Testis (tissue), 3 donors: ENCODE results near the gene DCLK2. TPM values are rescaled to one million over a fixed set of nuclear protein-coding genes. Genes with fewer than 3 reads are reported as not detected.

Experiments
- DNase-seq: peaks from one replicate; pipeline ENCODE4 v3.0.0-alpha.2; 2019
- H3K27ac ChIP-seq, 2 donors: fragments of 200-600 bp; sonication (generic); one replicate each; pipeline ENCODE4 v1.5.1; 2019
- H3K27me3 ChIP-seq: fragments of 200-600 bp; sonication (generic); one replicate; pipeline ENCODE4 v1.5.1; 2019
- H3K36me3 ChIP-seq: fragments of 200-600 bp; sonication (generic); one replicate; pipeline ENCODE4 v1.5.1; 2017; ENCODE audit warnings: low read depth; ENCODE audit errors: missing control alignments
- H3K4me1 ChIP-seq: fragments of 200-600 bp; sonication (generic); one replicate; pipeline ENCODE4 v1.5.1; 2019
- H3K4me3 ChIP-seq, 2 donors: fragments of 200-600 bp; sonication (generic); one replicate each; pipeline ENCODE4 v1.5.1; 2017 to 2019
- H3K9me3 ChIP-seq: fragments of 200-600 bp; sonication (generic); one replicate; pipeline ENCODE4 v1.5.1; 2017
- CTCF ChIP-seq, 3 experiments: fragments of 450-650 bp in 2 of 3; fragments of 200-600 bp in 1 of 3; sonication (generic) in 1 of 3; IDR thresholded peaks; one replicate each; pipeline ENCODE4 v1.5.1; 2016 to 2019; ENCODE audit warnings: antibody characterized with exemption in 3 of 3, mild to moderate bottlenecking in 2 of 3, moderate library complexity in 1 of 3
- POLR2A ChIP-seq: fragments of 450-650 bp; IDR thresholded peaks from one replicate; pipeline ENCODE4 v1.6.1; 2017; ENCODE audit warnings: antibody characterized with exemption, mild to moderate bottlenecking, moderate library complexity
- WGBS, 2 donors: methylation state at CpG; one replicate each; pipeline ENCODE4 v1.1.5; 2018; 5-methylcytosine and 5-hydroxymethylcytosine counted together
- intact Hi-C: fragments of 100-400 bp; cut with DNase I; formaldehyde crosslinking; loops from one replicate; pipeline ENCODE4 v1.15.1; 2023; ENCODE audit warnings: low total_unique reads
- polyA plus RNA-seq: library from polyadenylated mRNA; stranded (reverse); fragments of 350-450 nt; fragmentation: Illumina TruSeq; extraction: RNeasy Lipid Tissue Mini Kit (QIAGEN cat#74804); gene quantifications from one replicate; pipeline ENCODE4 v1.2.3, GENCODE V29; 2014; ENCODE audit warnings: low read depth, low replicate concordance; ENCODE audit not compliant: insufficient read depth
- total RNA-seq, 2 donors: library from RNA; depleted of rRNA; stranded (reverse); fragments of >200 nt; gene quantifications; one replicate each; pipeline ENCODE4 v1.2.3, GENCODE V29; 2016

Gene DCLK2
- total and polyA plus RNA-seq, 3 donors from 2014 or later: 6.1 to 18.4 (median 14.8) TPM

GRCh38 chr4:150115851-150116250, 37.6 kb downstream of the DCLK2 start:
- Histone ChIP-seq H3K27ac (no peak overlapping the region), H3K27me3 (no peaks in the 10 kb centered on the region), H3K36me3 (no peaks in the 10 kb centered on the region), H3K4me3 (no peak overlapping the region), H3K9me3 (no peaks in the 10 kb centered on the region), H3K4me1 (no peaks in the 10 kb centered on the region)
- no peak for DNase-seq
- intact Hi-C loops: no loop called here
- no peak for TF ChIP-seq CTCF (IDR thresholded peaks at IDR 0.05)
- TF ChIP-seq POLR2A: no peak
- 92 to 95% methylated on average over 2 of the region's 2 CpGs for WGBS, 2 donors

- no peak for DNase-seq
- intact Hi-C loops: no loop called here
- no peaks in the 10 kb centered on the region for H3K4me1 ChIP-seq
- no peaks in the 10 kb centered on the region for H3K27me3 ChIP-seq
- H3K36me3 ChIP-seq: no peaks in the 10 kb centered on the region
- H3K4me3 ChIP-seq: no peak overlapping the region
- 100% methylated on average over 2 of the region's 2 CpGs for WGBS, 2 donors
- TF ChIP-seq POLR2A (no peak), CTCF (IDR thresholded peaks at IDR 0.05) (no peak)
- no peaks in the 10 kb centered on the region for H3K9me3 ChIP-seq
- H3K27ac ChIP-seq: no peak overlapping the region
Observed at GRCh38 chr4:150116506-150116905, 38.3 kb downstream of the DCLK2 start.

GRCh38 chr4:150117094-150117493, 38.8 kb downstream of the DCLK2 start:
- H3K27ac ChIP-seq: no peak overlapping the region
- no peak for DNase-seq
- TF ChIP-seq CTCF (IDR thresholded peaks at IDR 0.05) (no peak), POLR2A (no peak)
- no peaks in the 10 kb centered on the region for H3K4me1 ChIP-seq
- no peak overlapping the region for H3K4me3 ChIP-seq
- no peaks in the 10 kb centered on the region for H3K27me3 ChIP-seq
- WGBS, 2 donors: 48 to 69% methylated on average over 3 of the region's 3 CpGs
- intact Hi-C loops: no loop called here
- no peaks in the 10 kb centered on the region for H3K9me3 ChIP-seq
- H3K36me3 ChIP-seq: no peaks in the 10 kb centered on the region

- Histone ChIP-seq H3K27me3 (no peaks in the 10 kb centered on the region), H3K9me3 (no peaks in the 10 kb centered on the region), H3K36me3 (no peaks in the 10 kb centered on the region), H3K27ac (no peak overlapping the region), H3K4me1 (no peaks in the 10 kb centered on the region), H3K4me3 (no peak overlapping the region)
- 88 to 93% methylated on average over 3 of the region's 3 CpGs for WGBS, 2 donors
- TF ChIP-seq CTCF (IDR thresholded peaks at IDR 0.05) (no peak), POLR2A (no peak)
- intact Hi-C loops: no loop called here
- DNase-seq: no peak
Observed at GRCh38 chr4:150117629-150118028, 39.4 kb downstream of the DCLK2 start.

GRCh38 chr4:150119492-150119891, 41.2 kb downstream of the DCLK2 start:
- DNase-seq: no peak
- 96 to 100% methylated on average over 1 of the region's 1 CpG for WGBS, 2 donors
- no peak overlapping the region for H3K27ac ChIP-seq
- TF ChIP-seq POLR2A (no peak), CTCF (IDR thresholded peaks at IDR 0.05) (no peak)
- H3K9me3 ChIP-seq: no peaks in the 10 kb centered on the region
- no peaks in the 10 kb centered on the region for H3K27me3 ChIP-seq
- no peaks in the 10 kb centered on the region for H3K4me1 ChIP-seq
- intact Hi-C loops: no loop called here
- H3K4me3 ChIP-seq: no peak overlapping the region
- no peaks in the 10 kb centered on the region for H3K36me3 ChIP-seq
